Keratinocyte (primary cell): Measurements from ENCODE around the gene SEC24D. TPM values are rescaled to one million over a fixed set of nuclear protein-coding genes. Genes with fewer than 3 reads are reported as not detected.

Source experiments
- DNase-seq: peaks from one replicate; pipeline ENCODE4 v3.0.0-alpha.2; 2011; ENCODE audit warnings: low read depth, missing footprints, low spot score
- FAIRE-seq: peaks from 2 replicates; lab custom pipeline; 2011; peaks lifted over from hg19 to GRCh38; lab: Jason Lieb, UNC
- H2AFZ ChIP-seq: 2 replicates; pipeline ENCODE4 v1.6.0; 2012; ENCODE audit warnings: low read length, control low read depth, inconsistent platforms; ENCODE audit not compliant: control insufficient read depth
- H3K27ac ChIP-seq: 2 replicates; pipeline ENCODE4 v1.5.1; 2011; ENCODE audit warnings: low read length; ENCODE audit not compliant: control insufficient read depth, insufficient read depth
- H3K27me3 ChIP-seq: 3 replicates; pipeline ENCODE4 v1.6.0; 2011; ENCODE audit warnings: low read length; ENCODE audit not compliant: control insufficient read depth, insufficient read depth; ENCODE audit errors: extremely low read depth
- H3K36me3 ChIP-seq, 2 experiments: 2 replicates in 1 of 2; 3 replicates in 1 of 2; pipeline ENCODE4 v1.5.1; 2011; ENCODE audit warnings: low read length in 2 of 2, mild to moderate bottlenecking in 1 of 2; ENCODE audit not compliant: control insufficient read depth in 2 of 2, insufficient read depth in 2 of 2; ENCODE audit errors: extremely low read depth in 1 of 2
- H3K4me1 ChIP-seq: 3 replicates; pipeline ENCODE4 v1.5.1; 2011; ENCODE audit warnings: low read length; ENCODE audit not compliant: control insufficient read depth, insufficient read depth; ENCODE audit errors: extremely low read depth
- H3K4me2 ChIP-seq: 3 replicates; pipeline ENCODE4 v1.6.0; 2011; ENCODE audit warnings: low read depth, low read length; ENCODE audit not compliant: control insufficient read depth, insufficient read depth; ENCODE audit errors: extremely low read depth
- H3K4me3 ChIP-seq, 3 experiments: fragments of 200-600 bp in 1 of 3; sonication (generic) in 1 of 3; 2 replicates in 2 of 3; 3 replicates in 1 of 3; pipeline ENCODE4 v1.5.1; 2011 to 2016; ENCODE audit warnings: low read length in 3 of 3, mild to moderate bottlenecking in 3 of 3, control low read depth in 2 of 3, inconsistent platforms in 1 of 3, low read depth in 1 of 3, mixed read lengths in 1 of 3, mixed run types in 1 of 3, moderate library complexity in 1 of 3; ENCODE audit not compliant: control insufficient read depth in 2 of 3, insufficient read depth in 2 of 3; ENCODE audit errors: extremely low read depth in 1 of 3
- H3K79me2 ChIP-seq: 2 replicates; pipeline ENCODE4 v1.6.0; 2012; ENCODE audit warnings: low read length; ENCODE audit not compliant: control insufficient read depth, insufficient read depth
- H3K9ac ChIP-seq: 3 replicates; pipeline ENCODE4 v1.6.0; 2011; ENCODE audit warnings: low read length; ENCODE audit not compliant: control insufficient read depth, insufficient read depth; ENCODE audit errors: extremely low read depth
- H3K9me1 ChIP-seq: 3 replicates; pipeline ENCODE4 v1.6.0; 2011; ENCODE audit warnings: low read length; ENCODE audit not compliant: control insufficient read depth, insufficient read depth; ENCODE audit errors: extremely low read depth
- H3K9me3 ChIP-seq: 2 replicates; pipeline ENCODE4 v1.5.1; 2012; ENCODE audit warnings: low read depth, low read length; ENCODE audit not compliant: control insufficient read depth
- H4K20me1 ChIP-seq: 3 replicates; pipeline ENCODE4 v1.6.0; 2011; ENCODE audit warnings: low read length; ENCODE audit not compliant: control insufficient read depth, insufficient read depth; ENCODE audit errors: extremely low read depth
- EZH2 ChIP-seq: IDR thresholded peaks from one replicate; pipeline ENCODE4 v1.6.1; 2012; ENCODE audit warnings: inconsistent platforms, mild to moderate bottlenecking, low read length, moderate library complexity
- dilution Hi-C: fragments of 300-500 bp; cut with MboI; formaldehyde crosslinking; loops from one replicate; pipeline ENCODE4 v1.7.0; 2020; ENCODE audit warnings: low sequenced_read_pairs; ENCODE audit not compliant: extremely low pct_ligation_motif_present
- polyA plus RNA-seq, 5 experiments: library from polyadenylated mRNA; depleted of rRNA in 3 of 5; stranded (reverse) in 3 of 5; stranded (forward) in 1 of 5; unstranded in 1 of 5; fragments of >200 nt; gene quantifications; 1 replicate in 1 of 5; 2 replicates in 3 of 5; 3 replicates in 1 of 5; pipeline versions ENCODE4 v1.2.1 to v1.2.3, GENCODE V29; 2011 to 2012; ENCODE audit warnings: missing spikeins in 2 of 5, low read depth in 1 of 5, low replicate concordance in 1 of 5
- TF ChIP-seq, protein P1 (sequence below), 3 experiments: IDR thresholded peaks in 1 of 3; conservative IDR thresholded peaks in 1 of 3; optimal IDR thresholded peaks in 1 of 3; 2 replicates in 2 of 3; 3 replicates in 1 of 3; pipeline versions ENCODE3 to v1.5.1; 2011; ENCODE audit warnings: low read length in 3 of 3, mild to moderate bottlenecking in 3 of 3, moderate library complexity in 2 of 3, control low read depth in 1 of 3, inconsistent platforms in 1 of 3; ENCODE audit not compliant: insufficient read depth in 2 of 3; ENCODE audit errors: extremely low read depth in 1 of 3

Gene SEC24D
- polyA plus RNA-seq, 1 donor (not counting 4 experiments of a cell fraction or from before 2014, with no cell fraction given) = 24.9 TPM

DNA sequence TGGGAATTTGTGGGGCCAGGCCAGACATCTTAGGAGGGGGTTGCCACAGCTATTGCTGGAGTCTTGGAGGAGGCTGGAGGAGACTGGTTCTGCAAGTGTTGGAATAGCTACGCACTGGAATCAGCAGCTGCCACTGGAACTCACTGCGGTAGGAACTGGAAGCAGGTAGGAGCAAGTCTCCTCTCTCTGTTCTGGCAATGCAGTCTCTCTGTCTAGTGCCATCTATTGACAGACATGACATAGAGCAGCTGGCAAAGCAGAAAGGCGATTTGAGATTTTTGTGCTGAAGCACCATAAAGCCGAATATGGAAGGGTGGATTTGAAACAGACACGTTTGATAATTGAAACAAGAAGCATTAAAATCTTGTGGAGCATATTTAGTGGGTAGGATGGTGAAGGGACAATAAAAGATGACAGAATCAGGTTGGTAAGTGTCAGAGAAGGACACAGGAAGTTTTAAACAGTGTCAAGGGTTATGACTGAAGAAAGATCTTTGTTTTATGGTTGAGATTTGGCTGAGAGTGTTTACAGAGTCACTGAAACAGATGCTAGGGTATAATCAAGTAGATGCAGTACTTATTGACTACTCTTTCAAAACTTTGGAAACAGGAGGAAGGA lies 29.3 kb upstream of the SEC24D start:
- TF ChIP-seq, protein P1, sequence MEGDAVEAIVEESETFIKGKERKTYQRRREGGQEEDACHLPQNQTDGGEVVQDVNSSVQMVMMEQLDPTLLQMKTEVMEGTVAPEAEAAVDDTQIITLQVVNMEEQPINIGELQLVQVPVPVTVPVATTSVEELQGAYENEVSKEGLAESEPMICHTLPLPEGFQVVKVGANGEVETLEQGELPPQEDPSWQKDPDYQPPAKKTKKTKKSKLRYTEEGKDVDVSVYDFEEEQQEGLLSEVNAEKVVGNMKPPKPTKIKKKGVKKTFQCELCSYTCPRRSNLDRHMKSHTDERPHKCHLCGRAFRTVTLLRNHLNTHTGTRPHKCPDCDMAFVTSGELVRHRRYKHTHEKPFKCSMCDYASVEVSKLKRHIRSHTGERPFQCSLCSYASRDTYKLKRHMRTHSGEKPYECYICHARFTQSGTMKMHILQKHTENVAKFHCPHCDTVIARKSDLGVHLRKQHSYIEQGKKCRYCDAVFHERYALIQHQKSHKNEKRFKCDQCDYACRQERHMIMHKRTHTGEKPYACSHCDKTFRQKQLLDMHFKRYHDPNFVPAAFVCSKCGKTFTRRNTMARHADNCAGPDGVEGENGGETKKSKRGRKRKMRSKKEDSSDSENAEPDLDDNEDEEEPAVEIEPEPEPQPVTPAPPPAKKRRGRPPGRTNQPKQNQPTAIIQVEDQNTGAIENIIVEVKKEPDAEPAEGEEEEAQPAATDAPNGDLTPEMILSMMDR (optimal IDR thresholded peaks at IDR 0.05 in 1 of 3, IDR thresholded peaks at IDR 0.05 in 1 of 3, conservative IDR thresholded peaks at IDR 0.05 in 1 of 3; ENCODE audit: extremely low read depth in 1 of 3, insufficient read depth in 2 of 3, low read length in 3 of 3) = peak; percentile 77 to 90 (median 87)
- no peak for TF ChIP-seq EZH2
- Histone ChIP-seq H3K9me1 (no peaks in the 10 kb centered on the region), H3K9ac (no peak overlapping the region), H3K27me3 (no peaks in the 10 kb centered on the region), H3K4me1 (peaks cover 3% of the 10 kb centered on the region), H3K79me2 (no peaks in the 10 kb centered on the region), H2AFZ (peak overlapping the region; percentile 71), H3K4me3 (no peak overlapping the region), H3K36me3 (no peaks in the 10 kb centered on the region), H3K9me3 (no peaks in the 10 kb centered on the region), H3K4me2 (no peak overlapping the region), H3K27ac (no peak overlapping the region), H4K20me1 (no peaks in the 10 kb centered on the region)
- peak; percentile 19 for DNase-seq
- peak; percentile 99 for FAIRE-seq
- dilution Hi-C loops = no loop called here

DNA sequence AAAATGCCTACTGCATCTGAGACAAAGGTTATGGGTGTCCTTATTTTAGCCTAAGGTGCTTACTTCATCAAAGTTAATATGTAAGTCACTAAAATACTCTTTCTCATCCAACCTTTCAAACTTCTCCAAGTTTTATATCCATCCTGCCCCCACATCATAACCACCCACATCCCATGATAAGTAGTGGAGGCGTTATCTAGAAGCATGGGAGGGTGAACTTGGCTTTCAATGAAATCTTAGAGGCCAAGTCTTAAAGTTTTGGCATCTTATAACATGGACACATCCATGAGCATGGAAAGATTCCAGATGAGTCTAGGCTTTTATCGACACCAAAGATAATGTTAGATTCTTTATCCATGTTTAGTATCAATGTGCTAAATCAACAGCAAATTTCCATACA lies 22.9 kb upstream of the SEC24D start:
- FAIRE-seq (no peak), DNase-seq (no peak)
- H2AFZ ChIP-seq = no peak overlapping the region
- dilution Hi-C loops = no loop called here
- no peak overlapping the region for H3K4me3 ChIP-seq
- TF ChIP-seq, protein P1 (optimal IDR thresholded peaks at IDR 0.05 in 1 of 3, IDR thresholded peaks at IDR 0.05 in 1 of 3, conservative IDR thresholded peaks at IDR 0.05 in 1 of 3; ENCODE audit: extremely low read depth in 1 of 3, insufficient read depth in 2 of 3, low read length in 3 of 3) = no peak
- TF ChIP-seq EZH2 = no peak
- H4K20me1 ChIP-seq = no peaks in the 10 kb centered on the region
- no peaks in the 10 kb centered on the region for H3K9me3 ChIP-seq
- no peaks in the 10 kb centered on the region for H3K9me1 ChIP-seq
- no peak overlapping the region for H3K9ac ChIP-seq
- no peaks in the 10 kb centered on the region for H3K79me2 ChIP-seq
- no peak overlapping the region for H3K27ac ChIP-seq
- H3K36me3 ChIP-seq = no peaks in the 10 kb centered on the region
- no peaks in the 10 kb centered on the region for H3K4me1 ChIP-seq
- H3K4me2 ChIP-seq = no peak overlapping the region
- H3K27me3 ChIP-seq = no peaks in the 10 kb centered on the region
